HepG2 (cell line): ENCODE measurements around the gene CEP104. TPM values are rescaled to one million over a fixed set of nuclear protein-coding genes. Genes with fewer than 3 reads are reported as not detected.
A peak's percentile ranks its signal among the peaks of the same experiment; 100 is the strongest.

Experiments
- AGO2 ChIP-seq: fragments of 200-400 bp; formaldehyde crosslinking; optimal IDR thresholded peaks from 2 replicates; pipeline ENCODE3; 2017; ENCODE audit warnings: mild to moderate bottlenecking, low read depth, low read length, moderate library complexity
- AHR ChIP-seq: IDR thresholded peaks from 2 replicates; pipeline ENCODE4 v1.6.1; 2018; ENCODE audit warnings: missing genetic modification reagents, missing compliant biosample characterization
- ATF6 ChIP-seq: sonication (generic); formaldehyde crosslinking; conservative IDR thresholded peaks from 2 replicates; pipeline ENCODE4 v1.4.0; 2020; ENCODE audit warnings: missing genetic modification reagents
- CCDC6 ChIP-seq: sonication (generic); formaldehyde crosslinking; IDR thresholded peaks from 2 replicates; pipeline ENCODE4 v1.8.1; 2022; ENCODE audit warnings: mild to moderate bottlenecking, missing genetic modification reagents, moderate library complexity
- CREB1 ChIP-seq, 2 experiments: fragments of 450-650 bp in 1 of 2; IDR thresholded peaks; 2 replicates each; pipeline ENCODE4 v1.6.1; 2016 to 2017; ENCODE audit warnings: control low read depth in 1 of 2, mild to moderate bottlenecking in 1 of 2, missing compliant biosample characterization in 1 of 2, missing genetic modification characterization in 1 of 2
- DR1 ChIP-seq: sonication (generic); formaldehyde crosslinking; IDR thresholded peaks from 2 replicates; pipeline ENCODE4 v1.8.0; 2021; ENCODE audit warnings: mild to moderate bottlenecking, missing genetic modification reagents, inconsistent platforms
- HIVEP1 ChIP-seq: sonication (generic); formaldehyde crosslinking; IDR thresholded peaks from 2 replicates; pipeline ENCODE4 v1.4.0; 2020; ENCODE audit warnings: mild to moderate bottlenecking, missing genetic modification reagents
- HNF1A ChIP-seq, 2 experiments: sonication (generic) in 1 of 2; formaldehyde crosslinking in 1 of 2; IDR thresholded peaks; 2 replicates each; pipeline versions ENCODE4 v1.4.0 to v1.6.1; 2016 to 2020; ENCODE audit warnings: borderline replicate concordance in 1 of 2, low read depth in 1 of 2, mild to moderate bottlenecking in 1 of 2, missing genetic modification reagents in 1 of 2
- MAZ ChIP-seq, 2 experiments: sonication (generic) in 1 of 2; formaldehyde crosslinking in 1 of 2; IDR thresholded peaks; 2 replicates each; pipeline versions ENCODE4 v1.5.0 to v1.6.1; 2012 to 2020; ENCODE audit warnings: low read depth in 2 of 2, mild to moderate bottlenecking in 2 of 2, borderline replicate concordance in 1 of 2, improper control_type of control experiment in 1 of 2, low read length in 1 of 2, missing genetic modification reagents in 1 of 2, moderate library complexity in 1 of 2
- PHF8 ChIP-seq: sonication (generic); formaldehyde crosslinking; IDR thresholded peaks from 2 replicates; pipeline ENCODE4 v1.5.0; 2020; ENCODE audit warnings: missing genetic modification reagents
- TARDBP ChIP-seq: sonication (generic); formaldehyde crosslinking; IDR thresholded peaks from 2 replicates; pipeline ENCODE4 v1.8.0; 2022; ENCODE audit warnings: mild to moderate bottlenecking, missing genetic modification reagents
- ZBTB1 ChIP-seq: sonication (generic); formaldehyde crosslinking; IDR thresholded peaks from 2 replicates; pipeline ENCODE4 v1.4.0; 2020; ENCODE audit warnings: missing genetic modification reagents, borderline replicate concordance
- ZFP82 ChIP-seq: sonication (generic); formaldehyde crosslinking; IDR thresholded peaks from 2 replicates; pipeline ENCODE4 v1.5.1; 2020; ENCODE audit warnings: mild to moderate bottlenecking, missing genetic modification reagents, borderline replicate concordance
- ZFY ChIP-seq: sonication (generic); formaldehyde crosslinking; IDR thresholded peaks from 2 replicates; pipeline ENCODE4 v1.4.0; 2020; ENCODE audit warnings: missing genetic modification reagents
- ZNF350 ChIP-seq: sonication (generic); formaldehyde crosslinking; IDR thresholded peaks from 2 replicates; pipeline ENCODE4 v1.4.0; 2020; ENCODE audit warnings: mild to moderate bottlenecking, low read depth, missing genetic modification reagents, borderline replicate concordance
- ZNF451 ChIP-seq: sonication (generic); formaldehyde crosslinking; IDR thresholded peaks from 2 replicates; pipeline ENCODE4 v1.5.0; 2020; ENCODE audit warnings: mild to moderate bottlenecking, missing genetic modification reagents
- ZNF556 ChIP-seq: sonication (generic); formaldehyde crosslinking; IDR thresholded peaks from 2 replicates; pipeline ENCODE4 v1.4.0; 2020; ENCODE audit warnings: mild to moderate bottlenecking, missing genetic modification reagents, borderline replicate concordance
- ZNF564 ChIP-seq: sonication (generic); formaldehyde crosslinking; IDR thresholded peaks from 2 replicates; pipeline ENCODE4 v1.8.1; 2023; ENCODE audit warnings: mild to moderate bottlenecking, missing genetic modification reagents
- ZNF569 ChIP-seq: sonication (generic); formaldehyde crosslinking; IDR thresholded peaks from 2 replicates; pipeline ENCODE4 v1.5.0; 2020; ENCODE audit warnings: mild to moderate bottlenecking, missing genetic modification reagents, moderate library complexity, borderline replicate concordance
- ZNF605 ChIP-seq: sonication (generic); formaldehyde crosslinking; IDR thresholded peaks from 2 replicates; pipeline ENCODE4 v1.8.0; 2022; ENCODE audit warnings: mild to moderate bottlenecking, missing genetic modification reagents
- ZNF816 ChIP-seq: sonication (generic); formaldehyde crosslinking; IDR thresholded peaks from 2 replicates; pipeline ENCODE4 v1.8.0; 2022; ENCODE audit warnings: missing genetic modification reagents, mild to moderate bottlenecking, borderline replicate concordance
- ZNF850 ChIP-seq: sonication (generic); formaldehyde crosslinking; conservative IDR thresholded peaks from 2 replicates; pipeline ENCODE4 v1.9.0; 2021; ENCODE audit warnings: mild to moderate bottlenecking, missing genetic modification reagents
- polyA plus RNA-seq, 8 experiments: library from polyadenylated mRNA; depleted of rRNA in 3 of 8; stranded (reverse) in 7 of 8; unstranded in 1 of 8; fragments of >200 nt; fragmentation: Illumina TruSeq in 4 of 8; extraction: Trizol in 4 of 8; gene quantifications; 2 replicates each; pipeline versions ENCODE4 v1.2.1 to v1.2.3, GENCODE V29; 2011 to 2016; ENCODE audit warnings: low read depth in 4 of 8, missing spikeins in 1 of 8, mixed read lengths in 1 of 8; ENCODE audit not compliant: insufficient read depth in 1 of 8
- total RNA-seq, 5 experiments: library from RNA; depleted of rRNA; stranded (reverse); fragments of >200 nt; fragmentation: Illumina TruSeq; extraction: Trizol; gene quantifications; 2 replicates each; pipeline ENCODE4 v1.2.3, GENCODE V29; 2016; ENCODE audit warnings: low read depth in 1 of 5

The CEP104 gene
- total and polyA plus RNA-seq, 2 of the 13 experiments (the other 11 are each of a cell fraction or from before 2014, with no cell fraction given), result 20.4 to 30.1 TPM

GRCh38 chr1:3773572-3774275, 83.3 kb downstream of the CEP104 start (continued):
- TF ChIP-seq ZNF556 (no peak), ATF6 (CRISPR knock-in tag) (no peak), AHR (no peak), ZFP82 (CRISPR knock-in tag) (no peak), PHF8 (CRISPR knock-in tag) (no peak; the same call in 1 of the 2 replicates), ZNF850 (CRISPR knock-in tag) (no peak), AGO2 (no peak), ZNF605 (0 out of 2 replicates have a peak, but pooled peaks have one; percentile 42), ZNF451 (CRISPR knock-in tag) (no peak), ZNF564 (CRISPR knock-in tag) (no peak), CCDC6 (CRISPR knock-in tag) (no peak), ZBTB1 (CRISPR knock-in tag) (no peak), ZNF350 (CRISPR knock-in tag) (no peak; the same call in 1 of the 2 replicates), TARDBP (no peak), HIVEP1 (CRISPR knock-in tag) (no peak), DR1 (CRISPR knock-in tag) (no peak), MAZ (IDR thresholded peaks at IDR 0.05; ENCODE audit: borderline replicate concordance, low read depth, low read length) (no peak), MAZ (CRISPR knock-in tag; IDR thresholded peaks at IDR 0.05; ENCODE audit: low read depth) (0 out of 2 replicates have a peak, but pooled peaks have one; percentile 5), ZFY (CRISPR knock-in tag) (no peak), ZNF569 (no peak), ZNF816 (CRISPR knock-in tag) (no peak), CREB1 (IDR thresholded peaks at IDR 0.05) (no peak), CREB1 (CRISPR knock-in tag; IDR thresholded peaks at IDR 0.05) (no peak), HNF1A (IDR thresholded peaks at IDR 0.05; ENCODE audit: low read depth) (no peak), HNF1A (CRISPR knock-in tag; IDR thresholded peaks at IDR 0.05; ENCODE audit: borderline replicate concordance) (peak; percentile 11; the same call in 1 of the 2 replicates)
